Transverse colon (tissue), 4 donors: ENCODE measurements around the gene EFCAB11. TPM values are rescaled to one million over a fixed set of nuclear protein-coding genes. Genes with fewer than 3 reads are reported as not detected.

ENCODE experiments used
- DNase-seq: peaks from one replicate; pipeline ENCODE4 v3.0.0-alpha.2; 2019
- H3K27ac ChIP-seq, 4 donors: fragments of 200-600 bp; sonication (generic); 2 replicates each; pipeline ENCODE4 v1.5.1; 2016 to 2018; ENCODE audit warnings: inconsistent platforms in 4 of 4
- H3K27me3 ChIP-seq: fragments of 200-600 bp; sonication (generic); 2 replicates; pipeline ENCODE4 v1.5.1; 2017; ENCODE audit warnings: inconsistent platforms
- H3K36me3 ChIP-seq, 4 donors: fragments of 200-600 bp; sonication (generic); 2 replicates each; pipeline ENCODE4 v1.5.1; 2017 to 2019; ENCODE audit warnings: inconsistent platforms in 4 of 4
- H3K4me1 ChIP-seq, 4 donors: fragments of 200-600 bp; sonication (generic); 2 replicates each; pipeline ENCODE4 v1.5.1; 2017 to 2020; ENCODE audit warnings: inconsistent platforms in 4 of 4
- H3K4me3 ChIP-seq, 4 donors: fragments of 200-600 bp; sonication (generic); 1 replicate in 1 of 4; 2 replicates in 3 of 4; pipeline versions ENCODE4 v1.5.1 to v1.6.1; 2017 to 2019; ENCODE audit warnings: inconsistent platforms in 4 of 4
- H3K9me3 ChIP-seq, 2 donors: fragments of 200-600 bp; sonication (generic); 2 replicates each; pipeline ENCODE4 v1.5.1; 2017 to 2019; ENCODE audit warnings: inconsistent platforms in 2 of 2
- EP300 ChIP-seq: sonication (generic); formaldehyde crosslinking; IDR thresholded peaks from one replicate; pipeline ENCODE4 v1.6.1; 2017; ENCODE audit warnings: antibody characterized with exemption, low read depth
- POLR2A ChIP-seq: fragments of 450-650 bp; IDR thresholded peaks from one replicate; pipeline ENCODE4 v1.6.1; 2016; ENCODE audit warnings: antibody characterized with exemption, mild to moderate bottlenecking, moderate library complexity
- POLR2AphosphoS5 ChIP-seq, 3 donors: sonication (generic); formaldehyde crosslinking; IDR thresholded peaks; one replicate each; pipeline ENCODE4 v1.6.1; 2016; ENCODE audit warnings: antibody characterized with exemption in 3 of 3
- WGBS, 2 donors: methylation state at CpG; one replicate each; pipeline ENCODE4 v1.1.5; 2018; ENCODE audit warnings: low coverage in 1 of 2; 5-methylcytosine and 5-hydroxymethylcytosine counted together
- in situ Hi-C, 4 donors: fragments of 200-750 bp; cut with MboI; loops; one replicate each; pipeline versions ENCODE4 v1.15.0 to v1.15.1; 2017; ENCODE audit warnings: low sequenced_read_pairs in 3 of 4, low pct_ligation_motif_present in 1 of 4, low pct_unique_long_range_greater_than_20kb in 1 of 4
- intact Hi-C: fragments of 100-400 bp; cut with DNase I; formaldehyde crosslinking; loops from one replicate; pipeline ENCODE4 v1.15.1; 2023; ENCODE audit warnings: low total_unique reads
- total RNA-seq, 4 donors: library from RNA; depleted of rRNA; stranded (reverse); fragments of >200 nt; gene quantifications; one replicate each; pipeline ENCODE4 v1.1.0, GENCODE V29; 2016
- TF ChIP-seq, protein P1 (sequence below), 5 experiments: fragments of 200-600 bp in 3 of 5; fragments of 450-650 bp in 2 of 5; sonication (generic) in 3 of 5; IDR thresholded peaks; 1 replicate in 2 of 5; 2 replicates in 3 of 5; pipeline ENCODE4 v1.5.1; 2016 to 2017; ENCODE audit warnings: antibody characterized with exemption in 5 of 5, inconsistent platforms in 3 of 5, mild to moderate bottlenecking in 2 of 5, moderate library complexity in 1 of 5

EFCAB11 gene
- total RNA-seq, 4 donors from 2014 or later: 6.0 to 6.7 TPM; not detected in 2

DNA sequence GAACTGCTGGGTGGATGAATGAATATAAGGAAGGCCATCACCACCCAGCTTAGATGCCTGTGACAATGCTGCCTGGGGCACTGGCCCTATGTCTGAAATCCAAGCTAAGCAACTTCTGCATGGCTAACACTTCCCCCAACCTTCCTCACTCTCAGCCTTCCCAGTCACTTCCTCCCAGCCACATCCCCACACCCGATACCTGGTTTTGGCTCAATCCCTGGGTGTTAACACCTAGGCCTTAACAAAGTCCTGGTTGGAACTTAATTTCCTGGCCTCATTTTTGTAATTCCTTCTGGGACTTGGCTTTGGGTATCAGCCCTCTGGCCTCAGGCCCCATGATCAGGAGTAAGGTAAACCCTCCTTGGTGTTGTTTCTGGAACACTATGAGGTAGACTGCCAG lies 110.0 kb downstream of the EFCAB11 start:
- no peaks in the 10 kb centered on the region for H3K27me3 ChIP-seq
- no peaks in the 10 kb centered on the region for H3K9me3 ChIP-seq
- DNase-seq: no peak
- H3K27ac ChIP-seq: no peak overlapping the region
- intact Hi-C loops: no loop called here
- 93% methylated on average over 1 of the region's 1 CpG; no CpG with 5 or more reads in 1 of the 2 donors for WGBS, 2 donors
- no peak overlapping the region for H3K4me3 ChIP-seq
- in situ Hi-C loops: no loop called here
- TF ChIP-seq EP300: no peak
- peaks cover 0 to 4% (median 2%) of the 10 kb centered on the region in 4 donors for H3K4me1 ChIP-seq
- H3K36me3 ChIP-seq: no peaks in the 10 kb centered on the region

DNA sequence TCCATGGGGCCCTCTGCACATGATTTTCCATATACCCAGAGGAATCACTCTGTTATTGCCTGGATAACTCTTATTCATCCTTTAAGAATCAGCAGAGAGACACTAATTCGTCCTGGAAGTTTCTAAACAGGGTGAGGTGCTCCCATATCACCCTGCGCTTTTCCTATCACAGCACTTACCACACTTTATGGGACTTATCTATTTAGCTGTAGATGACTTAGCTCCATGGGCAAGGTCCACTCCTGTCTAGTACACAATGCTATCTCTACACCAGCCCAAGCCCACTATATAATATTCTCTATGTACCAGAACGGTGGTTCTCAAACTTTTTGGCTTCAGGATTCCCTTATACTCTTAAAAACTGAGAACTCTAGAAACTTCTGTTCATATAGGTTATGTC lies 111.7 kb downstream of the EFCAB11 start:
- H3K27me3 ChIP-seq: no peaks in the 10 kb centered on the region
- 49 to 52% methylated on average over 2 to 3 of the region's 3 CpGs for WGBS, 2 donors
- no peak for DNase-seq
- H3K36me3 ChIP-seq: no peaks in the 10 kb centered on the region
- in situ Hi-C loops (no loop called here), intact Hi-C loops (loop anchor here (1.0 kb wide), 1 partner anchor 49 kb away; no protein-coding TSS in a partner anchor)
- H3K4me3 ChIP-seq: no peak overlapping the region
- H3K9me3 ChIP-seq: no peaks in the 10 kb centered on the region
- peaks cover 0 to 4% (median 2%) of the 10 kb centered on the region in 4 donors for H3K4me1 ChIP-seq
- no peak for TF ChIP-seq POLR2AphosphoS5 (IDR thresholded peaks at IDR 0.05)
- no peak for TF ChIP-seq POLR2A
- TF ChIP-seq, protein P1, sequence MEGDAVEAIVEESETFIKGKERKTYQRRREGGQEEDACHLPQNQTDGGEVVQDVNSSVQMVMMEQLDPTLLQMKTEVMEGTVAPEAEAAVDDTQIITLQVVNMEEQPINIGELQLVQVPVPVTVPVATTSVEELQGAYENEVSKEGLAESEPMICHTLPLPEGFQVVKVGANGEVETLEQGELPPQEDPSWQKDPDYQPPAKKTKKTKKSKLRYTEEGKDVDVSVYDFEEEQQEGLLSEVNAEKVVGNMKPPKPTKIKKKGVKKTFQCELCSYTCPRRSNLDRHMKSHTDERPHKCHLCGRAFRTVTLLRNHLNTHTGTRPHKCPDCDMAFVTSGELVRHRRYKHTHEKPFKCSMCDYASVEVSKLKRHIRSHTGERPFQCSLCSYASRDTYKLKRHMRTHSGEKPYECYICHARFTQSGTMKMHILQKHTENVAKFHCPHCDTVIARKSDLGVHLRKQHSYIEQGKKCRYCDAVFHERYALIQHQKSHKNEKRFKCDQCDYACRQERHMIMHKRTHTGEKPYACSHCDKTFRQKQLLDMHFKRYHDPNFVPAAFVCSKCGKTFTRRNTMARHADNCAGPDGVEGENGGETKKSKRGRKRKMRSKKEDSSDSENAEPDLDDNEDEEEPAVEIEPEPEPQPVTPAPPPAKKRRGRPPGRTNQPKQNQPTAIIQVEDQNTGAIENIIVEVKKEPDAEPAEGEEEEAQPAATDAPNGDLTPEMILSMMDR (IDR thresholded peaks at IDR 0.05): no peak
- no peak for TF ChIP-seq EP300
- no peak overlapping the region for H3K27ac ChIP-seq

DNA sequence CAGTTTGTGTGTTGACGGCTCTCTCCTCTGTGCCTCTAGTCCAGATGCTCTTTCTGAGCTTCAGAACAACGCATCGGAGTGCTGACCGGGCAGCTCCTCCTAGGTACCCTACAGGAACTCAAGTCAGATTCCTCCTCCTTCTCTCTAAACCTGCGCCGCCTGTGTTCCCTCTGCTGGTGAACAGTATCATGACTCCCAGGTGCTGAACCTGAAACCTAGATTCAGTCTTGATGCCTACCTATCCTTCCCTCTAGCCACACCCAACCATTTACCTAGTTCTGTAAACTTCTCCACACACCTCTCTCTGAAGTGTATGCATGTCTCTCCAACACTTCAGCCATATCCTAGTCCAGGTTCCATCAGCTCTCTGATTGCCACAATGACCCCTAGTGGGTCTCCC lies 112.7 kb downstream of the EFCAB11 start:
- H3K4me3 ChIP-seq: no peak overlapping the region
- H3K4me1 ChIP-seq: peaks cover 0 to 4% (median 2%) of the 10 kb centered on the region in 4 donors
- 80 to 92% methylated on average over 2 to 6 of the region's 6 CpGs for WGBS, 2 donors
- intact Hi-C loops: loop anchor here (1.0 kb wide), 1 partner anchor 48 kb away; no protein-coding TSS in a partner anchor
- in situ Hi-C loops: no loop called here
- H3K27ac ChIP-seq: no peak overlapping the region
- TF ChIP-seq POLR2A (no peak), POLR2AphosphoS5 (IDR thresholded peaks at IDR 0.05) (no peak), EP300 (no peak)
- TF ChIP-seq, protein P1 (IDR thresholded peaks at IDR 0.05): peak in 2 of 5 experiments; percentile 9 to 17
- H3K9me3 ChIP-seq: no peaks in the 10 kb centered on the region
- H3K27me3 ChIP-seq: no peaks in the 10 kb centered on the region
- H3K36me3 ChIP-seq: no peaks in the 10 kb centered on the region
- no peak for DNase-seq

DNA sequence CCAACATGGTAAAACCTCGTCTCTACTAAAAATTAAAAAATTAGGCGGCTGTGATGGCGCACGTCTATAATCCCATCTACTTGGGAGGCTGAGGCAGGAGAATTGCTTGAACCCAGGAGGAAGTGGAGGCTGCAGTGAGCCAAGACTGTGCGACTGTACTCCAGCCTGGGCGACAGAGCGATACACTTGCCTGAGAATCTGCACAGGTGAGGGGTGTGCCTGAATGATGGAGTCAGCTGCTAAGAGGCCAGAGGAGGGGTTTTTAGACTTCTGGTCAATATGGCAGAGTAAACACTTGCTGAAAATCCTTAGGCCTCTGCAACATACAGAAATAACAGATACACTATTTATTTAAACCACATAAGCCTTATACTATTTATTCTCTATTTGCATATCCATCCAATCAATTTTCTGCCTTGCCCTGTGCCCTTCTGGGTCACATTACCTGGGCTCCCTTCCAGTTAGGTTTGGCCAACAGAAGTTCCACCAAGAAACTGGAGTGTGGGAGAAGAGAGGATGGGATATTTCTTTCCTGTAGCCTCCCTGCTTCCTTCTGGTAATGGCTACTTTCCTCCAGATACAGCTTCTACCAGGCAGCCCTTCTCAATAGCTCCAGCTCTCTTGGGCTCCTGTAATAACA lies 117.6 kb downstream of the EFCAB11 start:
- H3K36me3 ChIP-seq: no peaks in the 10 kb centered on the region
- intact Hi-C loops: no loop called here
- DNase-seq: no peak
- H3K9me3 ChIP-seq: no peaks in the 10 kb centered on the region
- no peak overlapping the region for H3K4me3 ChIP-seq
- H3K27me3 ChIP-seq: no peaks in the 10 kb centered on the region
- WGBS, 2 donors: 92% methylated on average over 7 of the region's 7 CpGs; no CpG with 5 or more reads in 1 of the 2 donors
- H3K27ac ChIP-seq: no peak overlapping the region
- in situ Hi-C loops: no loop called here
- H3K4me1 ChIP-seq: no peaks in the 10 kb centered on the region
- TF ChIP-seq POLR2AphosphoS5 (IDR thresholded peaks at IDR 0.05): no peak
- TF ChIP-seq EP300: no peak
- TF ChIP-seq, protein P1 (IDR thresholded peaks at IDR 0.05): no peak
- TF ChIP-seq POLR2A: no peak

DNA sequence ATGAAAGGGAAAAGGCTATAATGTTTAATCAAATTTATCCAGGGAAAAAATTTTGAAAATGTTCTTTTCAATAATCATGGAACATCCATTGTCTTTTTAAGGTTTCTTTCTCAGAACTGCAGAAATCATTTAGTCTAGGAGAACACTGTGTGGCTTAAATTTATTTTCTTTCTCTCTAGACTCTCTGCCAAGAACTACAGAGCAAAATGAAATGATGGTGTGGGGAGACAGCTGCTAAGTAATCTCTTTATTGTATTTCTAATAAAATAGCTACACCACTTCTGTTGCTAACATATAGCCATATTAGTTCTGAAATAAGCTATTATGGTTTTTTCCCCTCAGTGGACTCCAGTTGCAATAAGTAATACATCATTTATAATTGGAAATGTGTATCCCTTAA lies 120.9 kb downstream of the EFCAB11 start:
- H3K27ac ChIP-seq: no peak overlapping the region
- no peaks in the 10 kb centered on the region for H3K36me3 ChIP-seq
- no peak for DNase-seq
- intact Hi-C loops: no loop called here
- H3K27me3 ChIP-seq: no peaks in the 10 kb centered on the region
- no peak overlapping the region for H3K4me3 ChIP-seq
- TF ChIP-seq POLR2A (no peak), EP300 (no peak), POLR2AphosphoS5 (IDR thresholded peaks at IDR 0.05) (no peak)
- TF ChIP-seq, protein P1 (IDR thresholded peaks at IDR 0.05): no peak
- in situ Hi-C loops: no loop called here
- H3K4me1 ChIP-seq: no peaks in the 10 kb centered on the region
- no peaks in the 10 kb centered on the region for H3K9me3 ChIP-seq
